H1 (cell line): Measurements from ENCODE around the gene GZMM. TPM values are rescaled to one million over a fixed set of nuclear protein-coding genes. Genes with fewer than 3 reads are reported as not detected.

ENCODE experiments used
- HDAC2 ChIP-seq, 2 experiments: fragments of 300-600 bp in 1 of 2; sonication (generic) in 1 of 2; IDR thresholded peaks; 2 replicates each; pipeline ENCODE4 v1.6.1; 2011 to 2012; ENCODE audit warnings: low read depth in 2 of 2, low read length in 2 of 2, mild to moderate bottlenecking in 2 of 2, moderate library complexity in 2 of 2, borderline replicate concordance in 1 of 2, inconsistent platforms in 1 of 2
- KDM5A ChIP-seq: fragments of 200-600 bp; IDR thresholded peaks from 2 replicates; pipeline ENCODE4 v1.7.1; 2012; ENCODE audit warnings: mild to moderate bottlenecking, low read length, inconsistent platforms, mixed read lengths
- POLR2AphosphoS5 ChIP-seq: IDR thresholded peaks from 2 replicates; pipeline ENCODE4 v1.6.1; 2011; ENCODE audit warnings: low read depth, low read length
- TBP ChIP-seq: IDR thresholded peaks from 2 replicates; pipeline ENCODE4 v1.6.1; 2011; ENCODE audit warnings: low read depth, low read length, improper control_type of control experiment
- polyA plus RNA-seq, 7 experiments: library from polyadenylated mRNA; depleted of rRNA in 3 of 7; stranded (reverse) in 5 of 7; unstranded in 2 of 7; fragments of >200 nt in 5 of 7; fragments of 200-250 nt in 2 of 7; gene quantifications; 1 replicate in 5 of 7; 2 replicates in 1 of 7; 4 replicates in 1 of 7; pipeline versions ENCODE4 v1.2.1 to v1.2.3, GENCODE V29; 2011 to 2013; ENCODE audit warnings: missing spikeins in 2 of 7, mixed read lengths in 2 of 7
- total RNA-seq: library from RNA; stranded (reverse); fragmentation: NEBNext Ultra II Directional; extraction: Animal tissue kit (Norgen Biotek cat#: 25700); gene quantifications from 2 replicates; pipeline ENCODE4 v1.2.1, GENCODE V29; 2021
- TF ChIP-seq, protein P1 (sequence below), 3 experiments: IDR thresholded peaks; 1 replicate in 2 of 3; 2 replicates in 1 of 3; pipeline versions ENCODE4 v1.5.1 to v1.6.1; 2011; ENCODE audit warnings: low read length in 3 of 3, mild to moderate bottlenecking in 3 of 3, inconsistent platforms in 2 of 3, low read depth in 1 of 3, moderate library complexity in 1 of 3; ENCODE audit not compliant: insufficient read depth in 1 of 3; ENCODE audit errors: control extremely low read depth in 1 of 3

Gene GZMM
- total and polyA plus RNA-seq, 2 of the 8 experiments (the other 6 are each of a cell fraction or from before 2014, with no cell fraction given), result 0.09 to 0.32 TPM

DNA sequence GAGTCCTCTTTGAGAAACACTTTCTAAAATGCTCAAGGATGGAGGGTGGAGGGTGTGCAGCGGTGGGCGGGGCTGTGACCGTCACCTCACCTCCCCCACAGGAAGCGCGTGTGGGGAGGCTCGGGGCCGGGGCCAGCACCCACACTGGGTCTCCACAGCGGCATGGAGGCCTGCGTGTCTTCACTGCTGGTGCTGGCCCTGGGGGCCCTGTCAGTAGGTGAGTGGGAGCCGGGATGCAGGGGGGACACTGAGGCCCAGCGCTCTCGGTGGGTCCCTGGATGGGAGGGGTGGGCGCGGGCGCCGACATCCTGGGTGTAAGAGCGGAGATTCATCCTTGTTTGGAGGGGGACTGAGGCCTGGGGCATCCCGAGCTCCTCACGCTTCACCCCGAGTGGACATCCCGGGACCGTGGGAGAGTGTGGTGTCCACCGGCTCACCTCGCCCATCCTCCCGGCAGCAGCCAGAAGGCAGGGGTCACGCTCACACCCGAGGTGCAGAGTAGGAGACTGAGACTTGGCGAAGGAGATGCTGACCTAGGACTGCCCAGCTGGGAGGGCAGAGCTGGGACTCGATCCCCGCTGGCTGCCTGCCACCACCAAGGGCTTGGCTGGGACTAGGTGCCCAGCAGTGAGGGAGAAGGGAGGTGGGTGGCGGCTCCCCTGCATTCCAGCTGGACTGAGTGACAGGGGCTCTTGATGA lies at the start of gene GZMM (continued):
- TF ChIP-seq POLR2AphosphoS5 (peak; percentile 38; the same call in 1 of the 2 replicates), TBP (no peak), KDM5A (no peak), HDAC2 (IDR thresholded peaks at IDR 0.05; ENCODE audit: borderline replicate concordance in 1 of 2, low read depth in 2 of 2, low read length in 2 of 2) (no peak)
- TF ChIP-seq, protein P1, sequence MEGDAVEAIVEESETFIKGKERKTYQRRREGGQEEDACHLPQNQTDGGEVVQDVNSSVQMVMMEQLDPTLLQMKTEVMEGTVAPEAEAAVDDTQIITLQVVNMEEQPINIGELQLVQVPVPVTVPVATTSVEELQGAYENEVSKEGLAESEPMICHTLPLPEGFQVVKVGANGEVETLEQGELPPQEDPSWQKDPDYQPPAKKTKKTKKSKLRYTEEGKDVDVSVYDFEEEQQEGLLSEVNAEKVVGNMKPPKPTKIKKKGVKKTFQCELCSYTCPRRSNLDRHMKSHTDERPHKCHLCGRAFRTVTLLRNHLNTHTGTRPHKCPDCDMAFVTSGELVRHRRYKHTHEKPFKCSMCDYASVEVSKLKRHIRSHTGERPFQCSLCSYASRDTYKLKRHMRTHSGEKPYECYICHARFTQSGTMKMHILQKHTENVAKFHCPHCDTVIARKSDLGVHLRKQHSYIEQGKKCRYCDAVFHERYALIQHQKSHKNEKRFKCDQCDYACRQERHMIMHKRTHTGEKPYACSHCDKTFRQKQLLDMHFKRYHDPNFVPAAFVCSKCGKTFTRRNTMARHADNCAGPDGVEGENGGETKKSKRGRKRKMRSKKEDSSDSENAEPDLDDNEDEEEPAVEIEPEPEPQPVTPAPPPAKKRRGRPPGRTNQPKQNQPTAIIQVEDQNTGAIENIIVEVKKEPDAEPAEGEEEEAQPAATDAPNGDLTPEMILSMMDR (IDR thresholded peaks at IDR 0.05; ENCODE audit: control extremely low read depth in 1 of 3, insufficient read depth in 1 of 3, low read depth in 1 of 3, low read length in 3 of 3), result no peak
